Tongue (tissue), 2 donors: ENCODE results near the gene TRIO. TPM values are rescaled to one million over a fixed set of nuclear protein-coding genes. Genes with fewer than 3 reads are reported as not detected.
A peak's percentile ranks its signal among the peaks of the same experiment; 100 is the strongest.

Source experiments
- DNase-seq: peaks from one replicate; pipeline ENCODE4 v3.0.0-alpha.2; 2015
- total RNA-seq: library from RNA; depleted of rRNA; stranded (reverse); fragments of >200 nt; gene quantifications from one replicate; pipeline ENCODE4 v1.2.3, GENCODE V29; 2014

The TRIO gene
- total RNA-seq, 1 donor from 2014 or later = 188 TPM

- DNase-seq = no peak
Measured at GRCh38 chr5:14487897-14488570, 344.9 kb downstream of the TRIO start.

DNA sequence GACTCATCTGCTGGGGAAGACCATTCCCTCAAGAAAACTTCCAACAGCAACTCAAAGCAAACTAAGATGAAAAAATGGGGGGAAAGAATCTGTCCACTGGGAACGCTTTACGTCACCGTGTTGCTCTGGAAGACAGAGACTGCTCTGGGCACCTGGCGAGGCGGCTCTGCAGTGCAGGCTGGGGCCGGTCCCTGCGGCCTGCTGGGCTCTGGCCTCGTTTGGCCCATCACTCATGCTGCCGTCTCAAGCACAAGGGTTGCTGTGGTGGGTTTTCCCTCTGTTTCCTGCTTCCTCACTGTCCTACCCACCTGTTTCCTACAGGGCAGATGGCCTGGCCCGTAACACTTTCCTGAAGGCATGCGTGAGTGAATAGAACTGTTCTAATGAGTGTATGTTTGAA lies 345.6 kb downstream of the TRIO start:
- no peak for DNase-seq

GRCh38 chr5:14489643-14490042 lies 346.5 kb downstream of the TRIO start:
- DNase-seq = no peak

DNA sequence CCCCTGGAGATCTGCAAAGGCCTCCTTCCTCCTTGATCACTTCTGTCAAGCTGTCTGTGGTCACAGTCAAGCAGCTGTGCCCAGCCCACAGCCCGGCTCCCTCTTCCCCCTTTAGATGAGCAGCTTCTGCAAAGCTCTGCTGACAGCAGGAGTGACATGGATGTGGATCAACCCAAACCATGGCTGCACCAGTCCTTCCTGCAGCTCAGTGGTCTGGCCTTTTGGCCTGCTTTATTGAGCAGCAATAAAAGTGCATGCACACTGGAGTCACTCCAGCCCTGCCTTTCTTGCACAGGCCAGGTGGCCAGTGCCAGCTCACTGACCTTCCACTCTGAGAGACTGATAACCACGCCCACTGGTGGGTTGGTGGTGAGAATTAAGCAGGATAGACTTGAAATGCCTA lies 347.2 kb downstream of the TRIO start:
- no peak for DNase-seq

DNA sequence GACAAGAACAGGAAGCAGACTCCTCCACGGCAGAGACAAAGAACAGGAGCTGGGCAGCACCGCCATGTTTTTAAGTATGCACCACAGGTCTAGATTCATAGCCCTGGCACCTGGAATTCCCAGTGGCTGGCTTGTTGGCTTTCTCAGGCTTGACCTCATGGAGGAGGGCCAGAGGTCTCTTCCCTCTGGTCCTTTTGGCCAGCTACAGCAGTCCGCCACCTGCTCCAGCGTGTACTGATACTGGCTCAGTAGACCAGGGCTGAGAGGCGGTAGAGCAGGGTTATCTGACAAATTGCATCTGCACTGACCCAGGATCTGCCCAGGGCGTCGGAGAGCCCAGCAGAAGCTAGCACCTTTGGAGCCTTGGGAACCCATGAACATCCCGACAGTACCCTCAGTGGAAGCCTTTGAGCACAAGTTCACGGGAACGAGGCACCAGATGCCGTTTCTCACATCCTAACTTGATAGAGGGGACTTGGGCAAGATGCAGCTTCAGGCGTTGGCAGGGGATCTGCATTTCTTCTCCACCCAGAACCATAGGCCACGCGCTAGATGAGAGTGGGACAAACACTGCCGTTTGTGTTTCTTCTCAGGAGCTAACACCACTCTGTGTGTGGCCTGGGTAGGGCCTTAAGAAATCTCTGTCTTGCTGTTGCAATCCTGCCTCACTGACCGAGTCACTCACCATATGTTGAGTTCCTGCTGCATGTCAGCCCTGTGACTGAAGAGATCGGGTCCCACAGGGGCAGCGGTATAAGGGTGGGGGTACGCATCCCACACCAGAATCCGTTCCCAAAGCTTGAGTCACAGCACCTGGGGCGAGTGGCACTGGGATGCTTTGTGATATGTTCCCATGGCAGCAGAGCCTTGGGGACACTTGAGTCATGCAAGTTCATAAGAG lies 348.1 kb downstream of the TRIO start:
- no peak for DNase-seq

DNA sequence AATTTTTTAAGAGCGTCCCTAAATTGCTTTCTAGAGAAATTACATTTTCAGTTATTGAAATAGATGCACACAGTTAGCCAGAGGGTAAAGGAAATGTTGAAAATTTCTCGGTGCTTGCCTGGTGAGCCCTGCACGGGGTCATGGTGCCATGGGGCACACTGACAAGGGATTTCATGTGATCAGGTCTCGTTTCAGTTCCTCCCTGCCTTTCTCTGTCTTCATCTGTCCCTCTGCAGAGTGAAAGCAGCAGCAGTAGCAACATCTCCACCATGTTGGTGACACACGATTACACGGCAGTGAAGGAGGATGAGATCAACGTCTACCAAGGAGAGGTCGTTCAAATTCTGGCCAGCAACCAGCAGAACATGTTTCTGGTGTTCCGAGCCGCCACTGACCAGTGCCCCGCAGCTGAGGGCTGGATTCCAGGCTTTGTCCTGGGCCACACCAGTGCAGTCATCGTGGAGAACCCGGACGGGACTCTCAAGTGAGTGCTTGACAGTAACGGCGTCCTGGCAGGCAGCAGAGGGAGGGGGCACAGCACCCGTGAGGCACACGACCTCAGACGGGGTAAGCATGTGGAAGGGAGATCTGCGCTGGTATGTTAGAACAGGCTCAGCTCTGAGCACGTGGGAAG lies 349.3 kb downstream of the TRIO start:
- DNase-seq = no peak

- no peak for DNase-seq
Measured at GRCh38 chr5:14495301-14495700, 352.2 kb downstream of the TRIO start.

DNA sequence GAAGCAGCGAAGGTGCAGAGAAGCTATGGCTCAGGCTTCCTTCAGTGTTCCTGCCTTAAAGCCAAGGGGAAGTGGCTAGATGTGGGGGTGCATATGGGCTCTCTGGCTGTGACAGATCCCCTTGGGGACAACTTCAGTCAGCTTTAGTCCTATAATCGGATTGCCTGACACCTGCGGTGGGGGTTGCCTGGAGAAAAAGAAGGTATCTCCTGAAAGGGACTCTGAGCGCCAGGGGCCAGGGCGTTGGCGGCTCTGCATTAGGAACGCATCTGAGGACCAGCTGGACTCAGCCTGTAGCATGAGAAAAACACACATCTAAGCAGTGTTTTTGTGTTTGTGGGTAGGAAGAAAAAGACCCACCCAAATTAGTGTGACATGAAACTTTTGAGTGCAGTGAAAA lies 354.2 kb downstream of the TRIO start:
- no peak for DNase-seq

DNA sequence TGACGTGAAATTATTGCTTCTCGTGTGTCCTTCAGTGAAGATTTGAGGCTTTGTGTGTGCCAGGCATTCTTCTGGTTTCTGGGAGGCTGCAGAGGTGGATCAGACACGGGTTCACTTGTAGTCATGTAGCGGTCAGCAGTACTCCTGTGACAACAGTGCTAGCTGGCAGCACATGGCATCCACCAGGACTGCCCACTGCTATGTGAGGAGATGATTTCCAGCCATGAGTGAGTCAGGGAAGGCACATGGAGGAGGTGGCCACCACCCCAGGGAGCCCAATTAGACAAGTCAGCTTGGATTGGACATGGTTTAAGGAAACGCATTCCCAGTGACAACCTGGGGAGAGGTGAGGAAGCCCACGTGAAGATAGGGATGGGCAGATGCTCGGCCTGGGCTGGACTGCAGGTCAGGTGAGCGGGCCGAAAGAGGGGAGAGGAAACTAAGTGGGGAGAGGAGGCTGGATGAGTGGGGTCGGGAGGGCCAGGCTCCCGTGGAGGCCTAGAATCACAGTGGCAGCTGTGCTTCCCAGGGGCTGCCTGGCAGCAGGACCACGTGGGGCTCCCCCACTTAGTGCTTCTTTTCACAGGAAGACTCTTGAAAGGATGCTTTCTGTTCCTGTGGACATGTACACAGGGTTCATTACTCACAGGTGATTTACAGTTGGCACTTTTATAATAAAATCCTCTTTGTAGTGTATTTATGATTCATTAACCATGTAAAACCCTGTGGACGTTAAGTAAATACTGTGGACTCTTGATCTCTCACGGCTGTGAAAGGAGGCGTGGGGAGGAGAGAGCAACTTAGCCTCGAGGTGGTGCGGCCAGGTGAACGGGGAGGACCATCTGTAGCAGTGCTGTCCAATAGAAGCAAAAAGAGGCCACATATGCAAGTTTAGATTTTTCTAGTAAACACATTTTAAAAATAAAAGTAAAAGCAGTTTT lies 358.5 kb downstream of the TRIO start:
- no peak for DNase-seq

- no peak for DNase-seq
Measured at GRCh38 chr5:14502294-14502690, 359.1 kb downstream of the TRIO start.

- peak; percentile 40 for DNase-seq
Measured at GRCh38 chr5:14503017-14503680, 360.0 kb downstream of the TRIO start.

DNA sequence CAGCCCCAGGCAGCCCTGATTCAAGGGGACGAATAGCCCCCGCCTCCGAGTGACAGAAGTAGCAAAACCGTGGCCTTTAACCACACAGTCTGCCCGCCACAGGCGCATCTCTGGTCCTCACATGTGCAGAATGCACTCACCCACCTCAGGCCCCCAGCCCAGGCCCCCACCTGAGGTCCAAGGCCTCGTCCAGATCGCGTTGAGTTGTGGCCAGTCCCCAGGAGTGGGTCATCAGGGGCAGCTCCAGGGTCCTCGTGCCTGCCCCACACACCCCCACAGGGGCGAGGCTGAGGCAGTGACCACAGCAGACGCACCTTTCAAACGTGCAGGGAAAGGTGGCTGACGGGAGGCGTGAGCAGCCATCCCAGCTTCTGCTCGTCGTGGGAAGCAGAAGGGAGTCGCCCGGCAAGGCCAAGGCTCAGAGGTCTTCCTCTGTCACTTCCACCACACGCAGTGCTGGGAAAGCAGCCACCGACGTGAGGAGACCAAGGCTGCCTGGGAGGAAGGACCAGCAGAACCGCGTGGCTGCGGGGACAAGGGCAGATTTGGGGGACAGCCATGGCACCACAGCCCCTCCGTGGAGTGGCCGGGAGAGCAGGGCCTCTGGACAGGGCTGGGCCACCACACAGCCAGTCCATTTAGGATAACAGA lies 360.7 kb downstream of the TRIO start:
- DNase-seq = no peak

DNA sequence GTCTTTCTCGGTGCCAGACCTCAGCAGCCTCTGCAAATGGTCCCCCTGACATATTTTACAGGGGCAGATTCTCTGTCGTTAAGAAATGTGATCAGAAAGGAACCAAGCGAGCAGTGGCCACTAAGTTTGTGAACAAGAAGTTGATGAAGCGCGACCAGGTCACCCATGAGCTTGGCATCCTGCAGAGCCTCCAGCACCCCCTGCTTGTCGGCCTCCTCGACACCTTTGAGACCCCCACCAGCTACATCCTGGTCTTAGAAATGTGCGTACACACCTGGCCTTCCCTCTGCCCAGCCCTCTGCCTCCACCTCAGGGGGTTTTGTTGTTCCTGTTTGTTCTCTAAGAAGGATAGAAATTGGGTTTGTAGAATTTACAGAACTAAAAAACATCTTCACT lies 361.2 kb downstream of the TRIO start:
- DNase-seq = no peak

DNA sequence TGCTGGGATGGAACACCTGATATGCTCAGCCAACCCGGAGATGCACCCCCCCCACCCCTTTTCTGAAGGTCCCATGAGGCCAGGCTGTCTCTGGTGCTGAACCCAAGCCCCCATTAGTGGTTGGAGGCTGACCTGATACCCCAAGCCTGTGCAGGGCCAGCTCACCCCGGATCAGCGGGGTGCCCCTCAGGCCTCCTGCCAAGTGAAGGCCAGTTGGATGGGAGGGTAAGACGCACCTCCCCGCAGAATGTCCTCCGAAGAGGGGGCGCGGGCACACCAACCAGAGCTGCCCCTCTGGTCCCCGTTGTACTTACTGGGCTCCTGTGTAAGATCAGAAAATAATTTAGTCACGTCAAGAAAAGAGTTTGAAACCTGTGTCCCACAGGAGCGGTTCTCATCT lies 361.7 kb downstream of the TRIO start:
- DNase-seq = no peak

- no peak for DNase-seq
Measured at GRCh38 chr5:14505310-14506139, 362.4 kb downstream of the TRIO start.

DNA sequence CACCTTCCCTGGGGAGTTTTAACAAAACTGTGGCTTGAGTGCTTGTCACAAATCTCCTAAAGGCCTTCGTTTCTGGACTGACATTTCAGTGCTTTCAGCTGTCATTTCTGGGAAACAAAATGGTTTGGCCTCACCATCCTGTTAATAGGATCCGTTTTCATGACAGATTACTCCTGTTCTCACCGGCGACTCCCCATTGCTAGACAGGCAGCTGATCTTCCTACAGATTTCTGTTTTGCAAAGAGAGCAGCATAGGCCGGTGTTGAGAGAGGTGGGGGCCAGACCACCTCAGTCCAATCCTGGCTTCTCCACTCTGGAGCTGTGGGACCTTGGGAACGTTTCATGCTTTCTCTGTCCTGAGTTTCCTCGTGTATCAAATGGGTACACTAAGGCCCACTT lies 363.0 kb downstream of the TRIO start:
- no peak for DNase-seq

DNA sequence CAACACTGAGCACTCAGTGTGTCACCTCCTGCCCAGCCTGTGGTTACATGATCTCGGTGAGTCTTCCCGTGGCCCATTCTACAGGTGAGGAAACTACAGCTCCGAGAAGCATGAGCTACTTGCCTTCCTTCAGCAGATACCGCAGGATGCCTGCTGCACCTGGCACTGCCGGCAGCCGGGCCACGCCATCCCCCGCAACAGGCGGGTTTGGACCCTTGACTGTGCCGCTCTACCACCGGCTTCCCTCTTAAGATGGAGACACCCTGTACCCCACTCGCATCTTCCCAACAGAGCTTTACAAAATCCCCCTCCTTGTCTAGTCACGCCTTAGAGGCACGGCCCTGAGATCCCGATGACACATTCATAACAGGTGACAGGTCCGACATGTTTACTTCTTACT lies 363.5 kb downstream of the TRIO start:
- no peak for DNase-seq

DNA sequence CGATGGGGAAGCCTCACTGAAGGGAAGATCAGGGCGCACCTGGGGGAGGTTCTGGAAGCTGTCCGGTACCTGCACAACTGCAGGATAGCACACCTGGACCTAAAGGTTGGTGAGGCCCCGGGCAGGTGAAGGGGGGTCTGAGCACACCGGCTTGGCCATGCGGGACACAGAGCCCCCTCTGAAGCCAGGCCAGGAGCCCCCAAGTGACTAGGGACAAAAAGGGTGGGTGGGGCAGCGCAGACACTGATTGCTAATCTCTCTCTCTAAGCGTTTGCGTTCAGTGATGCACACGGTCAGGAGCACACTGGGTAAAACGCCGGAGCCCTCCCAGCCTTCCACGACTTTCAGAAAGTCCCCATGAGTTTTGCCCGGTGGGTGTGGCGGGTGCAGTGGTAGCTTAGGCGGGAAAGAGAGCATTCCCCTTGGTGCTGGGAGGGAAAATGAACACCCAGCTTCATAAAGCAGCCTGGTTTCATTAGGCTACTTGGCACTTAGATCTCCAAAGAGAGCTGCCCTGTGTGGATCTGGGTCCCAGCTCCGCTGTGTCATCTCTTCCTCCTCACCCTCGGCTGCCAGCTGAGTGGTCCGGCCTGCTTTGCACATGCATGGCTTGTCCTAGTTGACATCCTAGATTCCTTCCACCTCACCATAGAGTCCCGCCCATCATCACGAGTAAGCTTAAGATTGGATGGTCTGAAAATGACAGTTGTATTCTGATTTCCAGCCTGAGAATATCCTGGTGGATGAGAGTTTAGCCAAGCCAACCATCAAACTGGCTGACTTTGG lies 364.2 kb downstream of the TRIO start:
- no peak for DNase-seq

DNA sequence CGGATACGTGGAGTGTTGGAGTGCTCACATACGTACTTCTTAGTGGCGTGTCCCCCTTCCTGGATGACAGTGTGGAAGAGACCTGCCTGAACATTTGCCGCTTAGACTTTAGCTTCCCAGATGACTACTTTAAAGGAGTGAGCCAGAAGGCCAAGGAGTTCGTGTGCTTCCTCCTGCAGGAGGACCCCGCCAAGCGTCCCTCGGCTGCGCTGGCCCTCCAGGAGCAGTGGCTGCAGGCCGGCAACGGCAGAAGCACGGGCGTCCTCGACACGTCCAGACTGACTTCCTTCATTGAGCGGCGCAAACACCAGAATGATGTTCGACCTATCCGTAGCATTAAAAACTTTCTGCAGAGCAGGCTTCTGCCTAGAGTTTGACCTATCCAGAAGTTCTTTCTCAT lies 364.9 kb downstream of the TRIO start:
- DNase-seq = no peak
